CD8-positive, alpha-beta memory T cell (primary cell): Measurements from ENCODE around the gene RMDN3. TPM values are rescaled to one million over a fixed set of nuclear protein-coding genes. Genes with fewer than 3 reads are reported as not detected.
A peak's percentile ranks its signal among the peaks of the same experiment; 100 is the strongest.

Source experiments
- CTCF ChIA-PET: fragments of 350-600 bp; sonication (Branson Sonifier 250); formaldehyde crosslinking; loops from one replicate; lab custom pipeline; 2021; ENCODE audit warnings: antibody characterized with exemption; lab: Charles Lee
- POLR2A ChIA-PET: fragments of 350-600 bp; sonication (Branson Sonifier 250); formaldehyde crosslinking; loops from one replicate; lab custom pipeline; 2021; ENCODE audit warnings: antibody characterized with exemption; lab: Charles Lee
- DNase-seq, 5 donors: peaks; one replicate each; pipeline versions ENCODE4 v3.0.0 to v3.0.0-alpha.2; 2020 to 2022; ENCODE audit warnings: mixed read lengths in 1 of 5
- H3K27ac ChIP-seq: one replicate; pipeline ENCODE4 v1.7.0; 2013; ENCODE audit warnings: low read depth, mild to moderate bottlenecking, low read length, moderate library complexity
- H3K27me3 ChIP-seq: 2 replicates; pipeline ENCODE4 v1.7.0; 2013; ENCODE audit warnings: low read length, mild to moderate bottlenecking; ENCODE audit not compliant: insufficient read depth, poor library complexity, severe bottlenecking
- H3K36me3 ChIP-seq: 2 replicates; pipeline ENCODE4 v1.7.0; 2013; ENCODE audit warnings: mild to moderate bottlenecking, low read length, moderate library complexity; ENCODE audit not compliant: insufficient read depth
- H3K4me1 ChIP-seq: 2 replicates; pipeline ENCODE4 v1.7.0; 2013; ENCODE audit warnings: mild to moderate bottlenecking, low read length, moderate library complexity; ENCODE audit not compliant: insufficient read depth
- H3K4me3 ChIP-seq: 2 replicates; pipeline ENCODE4 v1.7.0; 2013; ENCODE audit warnings: mild to moderate bottlenecking, low read length
- H3K9me3 ChIP-seq: 2 replicates; pipeline ENCODE4 v1.7.0; 2013; ENCODE audit warnings: mild to moderate bottlenecking, low read length
- H3K27ac Mint-ChIP-seq, 8 donors: one replicate each; pipeline ENCODE4 v1.8.0; 2020 to 2021; ENCODE audit warnings: mixed read lengths in 8 of 8, mild to moderate bottlenecking in 6 of 8, inconsistent platforms in 3 of 8, moderate library complexity in 3 of 8
- H3K27me3 Mint-ChIP-seq, 2 donors: one replicate each; pipeline ENCODE4 v1.8.0; 2020 to 2021; ENCODE audit warnings: mixed read lengths in 2 of 2, mild to moderate bottlenecking in 1 of 2, moderate library complexity in 1 of 2
- H3K36me3 Mint-ChIP-seq, 3 donors: one replicate each; pipeline ENCODE4 v1.8.0; 2020 to 2021; ENCODE audit warnings: mixed read lengths in 3 of 3, inconsistent platforms in 1 of 3, mild to moderate bottlenecking in 1 of 3
- H3K4me1 Mint-ChIP-seq, 3 donors: one replicate each; pipeline ENCODE4 v1.8.0; 2020 to 2021; ENCODE audit warnings: mixed read lengths in 3 of 3, inconsistent platforms in 1 of 3, mild to moderate bottlenecking in 1 of 3
- H3K4me3 Mint-ChIP-seq, 7 donors: one replicate each; pipeline ENCODE4 v1.8.0; 2020 to 2021; ENCODE audit warnings: mixed read lengths in 7 of 7, mild to moderate bottlenecking in 6 of 7, moderate library complexity in 4 of 7, inconsistent platforms in 2 of 7
- H3K9me3 Mint-ChIP-seq, 5 donors: one replicate each; pipeline ENCODE4 v1.8.0; 2020 to 2022; ENCODE audit warnings: mixed read lengths in 5 of 5, mild to moderate bottlenecking in 3 of 5, moderate library complexity in 2 of 5, inconsistent platforms in 1 of 5
- polyA plus RNA-seq: library from polyadenylated mRNA; unstranded; fragments of 300-500 nt; fragmentation: Illumina TruSeq; gene quantifications from one replicate; pipeline ENCODE4 v1.2.3, GENCODE V29; 2021
- total RNA-seq, 2 experiments: library from RNA; stranded (reverse); gene quantifications; one replicate each; pipeline ENCODE4 v1.2.3, GENCODE V29; 2021

The RMDN3 gene
- total and polyA plus RNA-seq, 3 experiments from 2014 or later: 35.1 to 43.3 (median 42.4) TPM

DNA sequence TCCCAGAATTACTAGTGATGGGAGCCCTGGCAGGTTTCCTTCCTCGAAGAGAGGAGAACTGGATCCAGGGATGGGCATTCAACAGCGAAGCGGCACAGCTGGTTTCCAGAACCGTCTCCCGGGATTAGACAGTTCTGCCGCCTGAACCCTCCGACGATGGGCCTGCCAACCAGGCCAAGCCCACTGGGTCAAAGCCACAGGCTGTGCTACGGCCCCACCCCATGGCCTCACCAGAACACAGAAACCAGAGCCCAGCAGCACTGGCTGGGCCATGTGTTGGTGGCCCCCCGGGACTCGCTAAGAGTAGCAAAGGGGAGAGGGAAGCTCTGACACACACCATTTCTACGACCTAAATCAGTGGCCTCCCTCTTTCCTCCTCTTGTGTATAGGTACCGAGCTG, 17.0 kb upstream of the RMDN3 start:
- Histone ChIP-seq H3K27me3 (no peaks in the 10 kb centered on the region), H3K27ac (no peak overlapping the region), H3K4me3 (no peak overlapping the region), H3K4me1 (peaks cover 17% of the 10 kb centered on the region), H3K36me3 (peaks cover 9% of the 10 kb centered on the region), H3K9me3 (no peaks in the 10 kb centered on the region)
- CTCF ChIA-PET: interaction anchor here (2.7 kb wide), 1 partner anchor 10 kb away, joined by 9 read pairs; no protein-coding TSS in a partner anchor
- peaks cover 6 to 64% (median 6%) of the 10 kb centered on the region in 3 donors for H3K36me3 Mint-ChIP-seq
- POLR2A ChIA-PET: interaction anchor here (0.9 kb wide), 1 partner anchor 78 kb away, joined by 3 read pairs; the partner anchor contains the start of gene RAD51
- H3K27ac Mint-ChIP-seq: no peak overlapping the region
- H3K27me3 Mint-ChIP-seq: no peaks in the 10 kb centered on the region
- no peaks in the 10 kb centered on the region for H3K9me3 Mint-ChIP-seq
- peaks cover 24 to 33% (median 24%) of the 10 kb centered on the region in 3 donors for H3K4me1 Mint-ChIP-seq
- H3K4me3 Mint-ChIP-seq: no peak overlapping the region
- DNase-seq: no peak

DNA sequence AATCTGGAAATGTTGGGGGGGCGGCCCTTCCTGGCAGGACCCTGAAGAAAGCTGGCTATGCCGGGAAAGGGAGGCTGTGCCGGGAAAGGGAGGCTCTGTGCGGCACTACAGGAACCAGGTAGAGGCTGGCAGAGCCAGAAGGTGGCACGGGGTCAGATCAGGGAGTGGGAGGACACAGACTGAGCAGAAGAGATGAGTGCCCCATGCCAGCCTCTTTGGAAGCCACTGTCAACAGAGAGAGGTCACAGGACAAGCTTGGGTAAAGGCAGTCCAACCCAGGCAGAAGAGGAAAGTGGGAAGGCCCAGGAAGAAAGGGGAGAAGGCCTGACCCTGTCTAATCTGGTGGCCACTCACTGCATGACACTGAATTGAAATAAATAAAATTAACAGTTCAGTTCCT, 16.2 kb upstream of the RMDN3 start:
- Histone ChIP-seq H3K9me3 (no peaks in the 10 kb centered on the region), H3K27ac (no peak overlapping the region), H3K27me3 (no peaks in the 10 kb centered on the region), H3K4me1 (peaks cover 15% of the 10 kb centered on the region), H3K4me3 (no peak overlapping the region), H3K36me3 (peaks cover 9% of the 10 kb centered on the region)
- Mint-ChIP-seq H3K9me3 (no peaks in the 10 kb centered on the region), H3K36me3 (peaks cover 0 to 61% (median 6%) of the 10 kb centered on the region in 3 donors), H3K4me1 (peaks cover 17 to 28% (median 17%) of the 10 kb centered on the region in 3 donors), H3K4me3 (no peak overlapping the region), H3K27me3 (no peaks in the 10 kb centered on the region), H3K27ac (peak overlapping the region in 1 of 8 donors; percentile 14)
- no peak for DNase-seq
- POLR2A ChIA-PET: interaction anchor here (0.9 kb wide), 1 partner anchor 77 kb away, joined by 3 read pairs; the partner anchor contains the start of gene RAD51
- CTCF ChIA-PET: interaction anchor here (9.7 kb wide), 1 partner anchor 11 kb away, joined by 45 read pairs; no protein-coding TSS in a partner anchor

DNA sequence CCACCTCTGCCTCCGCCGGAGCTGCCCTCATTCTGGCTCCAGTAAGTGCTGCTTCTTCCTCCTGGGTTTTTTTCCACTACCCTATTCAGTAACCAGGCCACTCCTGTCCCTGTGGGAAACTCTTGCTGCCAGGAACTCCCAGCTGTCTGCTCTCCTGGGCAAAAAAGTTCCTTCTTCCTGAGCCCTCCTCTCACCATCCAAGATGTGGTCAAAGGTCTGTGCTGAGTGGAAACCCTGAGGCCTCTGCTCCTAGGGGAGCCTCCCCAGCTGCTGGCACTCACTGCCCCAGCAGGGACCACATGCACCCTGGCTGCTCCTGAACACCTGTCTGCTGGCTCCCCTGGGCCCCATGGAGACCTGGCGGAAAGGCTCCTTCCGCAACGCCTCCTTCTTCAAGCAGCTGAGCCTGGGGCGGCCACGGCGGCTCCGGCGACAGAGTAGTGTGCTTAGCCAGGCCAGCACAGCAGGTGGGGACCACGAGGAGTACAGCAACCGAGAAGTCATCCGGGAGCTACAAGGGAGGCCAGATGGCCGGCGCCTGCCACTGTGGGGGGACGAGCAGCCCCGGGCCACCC, 15.2 kb upstream of the RMDN3 start:
- H3K27ac ChIP-seq: no peak overlapping the region
- peaks cover 0 to 53% (median 6%) of the 10 kb centered on the region in 3 donors for H3K36me3 Mint-ChIP-seq
- H3K9me3 Mint-ChIP-seq: no peaks in the 10 kb centered on the region
- peaks cover 23% of the 10 kb centered on the region for H3K4me1 ChIP-seq
- H3K9me3 ChIP-seq: no peaks in the 10 kb centered on the region
- H3K4me1 Mint-ChIP-seq: peaks cover 23 to 38% (median 25%) of the 10 kb centered on the region in 3 donors
- peak overlapping the region; percentile 61 to 96 (median 89) for H3K27ac Mint-ChIP-seq
- H3K4me3 Mint-ChIP-seq: peak overlapping the region in 3 of 7 donors; percentile 14 to 73 (median 66)
- H3K27me3 Mint-ChIP-seq: no peaks in the 10 kb centered on the region
- peaks cover 9% of the 10 kb centered on the region for H3K36me3 ChIP-seq
- POLR2A ChIA-PET: interaction anchor here (0.6 to 1.9 kb wide), 2 partner anchors 8 to 75 kb away, joined by 3 to 4 read pairs; partner anchors contain the start of gene RAD51
- H3K4me3 ChIP-seq: no peak overlapping the region
- no peaks in the 10 kb centered on the region for H3K27me3 ChIP-seq
- CTCF ChIA-PET: interaction anchor here (0.6 to 9.7 kb wide), 7 partner anchors 9 to 198 kb away, joined by 3 to 45 read pairs (median 4); no protein-coding TSS in a partner anchor
- DNase-seq: no peak

DNA sequence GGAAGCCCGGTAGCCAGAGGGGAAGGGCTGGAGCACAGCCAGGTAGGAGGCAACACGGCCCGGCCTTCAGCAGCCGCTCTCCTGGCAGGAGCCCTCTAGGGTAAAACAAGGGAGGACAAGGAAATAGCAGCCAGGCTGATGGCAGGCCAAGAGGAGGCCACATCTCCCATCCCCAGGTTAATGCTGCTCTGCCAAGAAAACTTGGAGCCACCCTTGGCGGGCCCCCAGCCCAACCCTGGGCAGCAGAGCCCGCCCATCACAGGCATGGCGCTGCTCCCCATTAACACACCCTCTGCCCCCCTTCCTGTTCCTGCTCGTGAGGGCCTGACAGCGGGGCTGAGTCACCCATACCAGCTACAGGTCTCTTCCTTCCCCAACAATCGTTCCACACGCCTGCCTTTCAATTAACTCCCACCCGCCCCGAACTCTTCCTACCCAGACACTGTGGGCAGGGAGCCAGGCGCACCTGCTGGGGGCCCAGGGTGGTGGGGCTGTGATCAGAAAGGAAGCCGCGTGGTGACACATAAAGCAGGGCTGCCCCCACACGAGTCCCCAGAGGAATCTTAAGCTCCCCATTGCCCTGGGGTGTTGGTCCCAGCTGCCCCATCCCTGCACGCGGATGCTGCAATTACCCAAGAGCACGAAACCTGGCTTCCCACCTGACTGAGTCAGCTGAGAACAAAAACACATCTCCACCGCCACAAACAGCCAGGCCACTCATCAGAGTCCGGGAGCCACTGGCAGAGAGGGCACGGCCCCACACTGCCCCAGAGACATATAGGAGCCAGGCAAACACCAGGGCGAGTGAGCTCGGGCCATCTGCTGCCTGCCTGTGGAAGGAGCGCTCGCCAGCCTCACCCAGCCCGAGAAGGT, 14.5 kb upstream of the RMDN3 start, which contains the start of gene C15orf62:
C15orf62 (plus strand) TSS at position 707 of the 873 bp plus-strand sequence. CDS start 516 bp downstream, outside the sequence.
- Histone ChIP-seq H3K36me3 (peaks cover 3% of the 10 kb centered on the region), H3K27me3 (no peaks in the 10 kb centered on the region), H3K27ac (no peak within 1 kb of the TSS), H3K4me3 (no peak within 1 kb of the TSS), H3K4me1 (peaks cover 30% of the 10 kb centered on the region), H3K9me3 (no peaks in the 10 kb centered on the region)
- Mint-ChIP-seq H3K27ac (peak within 1 kb of the TSS; percentile 73 to 96 (median 89)), H3K36me3 (peaks cover 0 to 47% (median 2%) of the 10 kb centered on the region in 3 donors), H3K27me3 (no peaks in the 10 kb centered on the region), H3K9me3 (no peaks in the 10 kb centered on the region), H3K4me1 (peaks cover 30 to 46% (median 32%) of the 10 kb centered on the region in 3 donors), H3K4me3 (peak within 1 kb of the TSS; percentile 14 to 73 (median 66))
- peak; percentile 25 to 75 (median 41) for DNase-seq
- POLR2A ChIA-PET: interaction anchor here (0.6 to 1.9 kb wide), 2 partner anchors 8 to 75 kb away, joined by 3 to 4 read pairs; partner anchors contain the start of gene RAD51
- CTCF ChIA-PET: interaction anchor here (0.6 to 9.7 kb wide), 7 partner anchors 9 to 197 kb away, joined by 3 to 45 read pairs (median 4); no protein-coding TSS in a partner anchor

DNA sequence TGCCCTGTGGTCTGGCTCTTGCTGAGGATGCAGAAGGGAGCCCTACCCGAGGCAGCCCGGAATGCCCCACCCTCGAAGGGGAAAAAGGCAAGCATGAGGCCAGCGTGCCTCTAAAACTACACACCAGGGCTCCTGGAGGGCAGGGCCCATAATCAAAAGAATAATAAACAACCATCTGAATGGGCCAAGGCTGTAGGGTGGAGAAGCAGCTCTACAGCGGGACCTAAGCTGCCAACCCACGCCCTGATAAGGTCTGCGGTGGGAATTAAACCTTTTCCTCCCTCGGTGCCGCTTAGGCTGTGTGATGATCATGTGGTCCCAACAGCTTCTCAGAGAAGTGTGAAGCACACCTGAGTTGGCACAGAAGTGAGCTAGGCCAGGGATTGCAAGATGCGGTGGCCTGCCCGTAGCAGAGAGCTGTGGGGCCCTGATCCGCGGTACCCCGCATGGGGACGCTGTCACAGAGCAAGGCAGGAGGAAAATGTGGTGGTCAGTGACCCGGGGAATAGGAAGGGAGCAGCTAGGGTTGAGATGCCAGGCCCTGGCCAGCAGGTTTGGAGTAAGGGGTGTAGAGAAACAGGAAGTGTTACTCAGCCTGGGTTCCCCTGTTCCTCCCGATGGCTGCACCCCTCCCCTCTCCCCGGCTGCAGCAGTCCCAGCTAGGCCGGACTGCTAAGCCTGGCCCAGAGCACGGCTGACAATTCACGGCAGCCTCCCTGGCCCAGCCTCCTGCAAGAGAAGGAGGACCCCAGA, 13.6 kb upstream of the RMDN3 start:
- Mint-ChIP-seq H3K27me3 (no peaks in the 10 kb centered on the region), H3K36me3 (peaks cover 0 to 45% (median 2%) of the 10 kb centered on the region in 3 donors), H3K27ac (peak overlapping the region; percentile 65 to 96 (median 86)), H3K4me3 (peak overlapping the region in 4 of 7 donors; percentile 11 to 69 (median 62)), H3K4me1 (peaks cover 32 to 48% (median 33%) of the 10 kb centered on the region in 3 donors), H3K9me3 (no peaks in the 10 kb centered on the region)
- Histone ChIP-seq H3K27ac (no peak overlapping the region), H3K4me3 (no peak overlapping the region), H3K9me3 (no peaks in the 10 kb centered on the region), H3K36me3 (no peaks in the 10 kb centered on the region), H3K4me1 (peaks cover 32% of the 10 kb centered on the region), H3K27me3 (no peaks in the 10 kb centered on the region)
- DNase-seq: no peak
- ChIA-PET POLR2A (interaction anchor here (1.9 kb wide), 1 partner anchor 74 kb away, joined by 4 read pairs; the partner anchor contains the start of gene RAD51), CTCF (interaction anchor here (1.1 to 9.7 kb wide), 5 partner anchors 8 to 90 kb away, joined by 3 to 45 read pairs (median 6); no protein-coding TSS in a partner anchor)

DNA sequence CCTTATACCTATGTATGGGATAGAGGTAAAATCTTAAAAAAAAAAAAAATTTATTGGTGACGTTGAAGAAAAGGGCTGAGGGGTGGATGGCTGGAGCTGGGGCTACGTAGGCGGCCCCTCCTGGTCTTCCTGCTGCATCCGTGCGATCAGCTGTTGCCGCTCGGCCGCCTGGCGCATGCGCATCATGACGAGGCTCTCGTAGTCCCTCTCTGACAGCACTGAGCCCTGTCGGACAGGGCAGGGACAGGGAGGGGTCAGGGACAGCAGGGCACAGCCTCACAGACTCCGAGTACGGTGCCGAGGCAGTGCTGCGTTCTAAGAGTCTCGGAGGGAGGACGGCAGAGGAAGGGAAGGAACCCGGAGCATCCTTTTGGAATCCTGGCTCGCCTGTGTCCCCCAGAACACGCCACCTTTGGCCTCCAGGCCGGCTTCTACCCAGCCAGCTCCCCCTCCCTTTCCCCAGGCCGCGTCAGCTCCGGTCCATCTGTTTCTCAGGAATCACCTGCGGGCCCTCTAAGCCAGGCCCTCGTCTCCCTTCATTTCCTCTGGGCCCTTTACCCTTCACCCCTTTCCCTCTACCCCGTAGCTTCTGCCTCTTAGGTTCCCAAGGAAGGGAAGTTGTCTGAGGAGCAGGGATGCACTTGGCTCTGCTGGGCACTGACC, 12.9 kb upstream of the RMDN3 start:
- Histone ChIP-seq H3K4me3 (no peak overlapping the region), H3K27me3 (no peaks in the 10 kb centered on the region), H3K4me1 (peaks cover 36% of the 10 kb centered on the region), H3K27ac (no peak overlapping the region), H3K9me3 (no peaks in the 10 kb centered on the region), H3K36me3 (no peaks in the 10 kb centered on the region)
- peaks cover 0 to 38% (median 2%) of the 10 kb centered on the region in 3 donors for H3K36me3 Mint-ChIP-seq
- H3K27ac Mint-ChIP-seq: peak overlapping the region in 7 of 8 donors; percentile 34 to 96 (median 85)
- ChIA-PET CTCF (interaction anchor here (1.1 to 9.7 kb wide), 3 partner anchors 9 to 17 kb away, joined by 3 to 45 read pairs (median 6); no protein-coding TSS in a partner anchor), POLR2A (interaction anchor here (1.9 kb wide), 1 partner anchor 73 kb away, joined by 4 read pairs; the partner anchor contains the start of gene RAD51)
- peaks cover 32 to 55% (median 38%) of the 10 kb centered on the region in 3 donors for H3K4me1 Mint-ChIP-seq
- DNase-seq: no peak
- H3K27me3 Mint-ChIP-seq: no peaks in the 10 kb centered on the region
- H3K4me3 Mint-ChIP-seq: peak overlapping the region in 3 of 7 donors; percentile 57 to 69 (median 66)
- H3K9me3 Mint-ChIP-seq: no peaks in the 10 kb centered on the region
